GM10847 (cell line): Measurements from ENCODE around the gene IHH.

Experiments used
- POLR2A ChIP-seq: IDR thresholded peaks from 2 replicates; pipeline ENCODE4 v1.6.1; 2011; ENCODE audit not compliant: insufficient read length; ENCODE audit errors: extremely low read depth

The IHH gene

GRCh38 chr2:219032051-219032745 is 28.5 kb downstream of the IHH start:
- TF ChIP-seq POLR2A = no peak

- TF ChIP-seq POLR2A = no peak
These were observed 29.5 kb downstream of the IHH start for GRCh38 chr2:219031005-219031738.

DNA sequence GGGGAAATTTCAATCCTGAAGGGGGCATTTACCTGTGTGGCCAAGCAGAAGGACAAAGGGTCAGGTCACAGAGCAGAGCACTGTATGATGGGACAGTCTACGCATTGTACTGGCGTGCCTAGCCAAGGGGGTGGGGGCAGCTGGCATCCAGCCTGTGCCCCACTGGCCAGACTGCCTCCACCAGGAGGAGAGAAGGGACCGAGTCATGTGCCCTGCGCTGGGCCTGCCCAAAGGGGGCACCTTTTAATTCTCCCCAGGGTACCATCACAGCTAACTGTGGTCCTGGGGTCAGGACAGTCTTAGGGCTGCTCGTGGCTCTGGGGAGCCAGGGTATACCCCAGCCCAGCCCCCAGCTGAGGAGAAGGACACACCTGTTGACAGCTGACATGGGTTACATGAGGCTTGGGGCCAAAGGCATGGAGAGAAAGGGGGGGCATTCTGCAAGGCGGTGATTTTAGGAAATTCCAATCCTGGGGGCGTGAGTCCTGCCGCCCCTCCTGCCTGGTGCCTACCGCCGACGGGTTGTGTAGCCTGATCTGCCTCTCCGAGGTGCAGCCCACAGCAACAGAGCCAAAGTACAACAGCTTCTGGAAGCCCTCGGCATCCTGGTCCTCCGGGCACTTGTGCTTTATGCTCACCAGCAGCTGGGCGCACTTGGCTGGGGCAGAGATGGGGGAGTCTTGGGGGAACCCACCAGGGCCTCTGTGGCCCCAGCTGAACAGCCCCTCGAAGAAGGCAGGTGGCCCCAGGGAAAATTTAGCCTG is 30.4 kb downstream of the IHH start:
- TF ChIP-seq POLR2A = no peak

GRCh38 chr2:219029829-219030165 is 30.9 kb downstream of the IHH start:
- TF ChIP-seq POLR2A = no peak

DNA sequence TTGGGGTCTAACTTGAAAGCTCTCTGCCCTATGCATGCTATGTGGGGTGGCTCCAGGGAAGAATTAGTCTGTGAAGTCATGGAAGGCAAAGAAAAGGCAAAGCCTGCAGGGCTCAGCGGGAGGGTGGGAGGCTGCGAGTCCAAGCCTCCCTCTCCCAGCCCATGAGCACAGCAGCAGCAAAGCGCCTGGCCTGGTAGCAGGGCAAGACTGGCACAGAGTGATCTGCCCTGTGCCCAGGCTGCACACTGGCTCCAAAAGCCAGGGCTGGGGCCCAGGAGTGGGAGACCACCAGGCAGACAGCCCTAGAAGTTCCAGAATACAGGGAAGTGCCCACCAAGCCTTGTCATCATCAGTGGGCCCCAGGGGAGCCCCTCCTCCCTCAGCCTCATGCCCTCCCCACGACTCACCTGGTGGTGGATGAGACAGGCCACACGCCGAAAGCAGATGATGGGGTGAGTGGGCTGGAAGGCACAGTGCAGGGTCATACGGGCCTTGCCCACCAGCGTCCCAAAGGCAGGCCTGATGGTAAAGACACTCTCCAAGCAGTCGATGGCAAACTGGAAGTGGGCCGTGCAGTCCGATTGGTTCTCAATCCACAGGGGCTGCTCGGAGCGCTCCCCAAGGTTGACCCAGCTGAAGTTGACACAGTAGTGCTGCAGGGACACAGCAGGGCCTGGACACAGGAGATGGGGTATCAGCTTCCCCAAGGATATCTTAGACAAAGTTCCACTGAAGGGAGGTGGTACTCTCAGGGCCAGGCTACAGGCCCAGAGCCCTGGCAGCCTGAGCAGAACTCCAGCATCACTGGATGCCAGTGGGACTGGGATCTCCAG is 31.5 kb downstream of the IHH start:
- no peak for TF ChIP-seq POLR2A

DNA sequence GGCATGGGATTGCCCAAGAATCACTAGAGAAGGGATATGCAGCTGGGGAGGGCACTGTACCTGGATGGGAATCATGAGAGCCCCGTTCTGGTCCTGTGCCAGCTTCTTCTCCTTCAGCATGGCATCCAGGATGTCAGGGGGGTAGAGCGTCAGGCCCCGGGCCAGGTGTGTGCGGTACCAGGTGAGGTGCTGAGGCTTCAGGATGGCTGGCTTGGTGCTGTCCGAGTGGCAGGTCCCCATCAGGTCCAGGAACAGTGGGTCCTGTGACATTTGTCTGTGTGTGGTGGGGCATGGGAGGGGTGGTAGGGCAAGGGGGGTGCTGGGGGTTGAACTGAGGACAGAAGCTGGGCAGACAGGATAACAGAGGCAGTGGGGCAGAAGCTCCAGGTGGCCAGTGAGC is 32.6 kb downstream of the IHH start:
- TF ChIP-seq POLR2A = no peak

DNA sequence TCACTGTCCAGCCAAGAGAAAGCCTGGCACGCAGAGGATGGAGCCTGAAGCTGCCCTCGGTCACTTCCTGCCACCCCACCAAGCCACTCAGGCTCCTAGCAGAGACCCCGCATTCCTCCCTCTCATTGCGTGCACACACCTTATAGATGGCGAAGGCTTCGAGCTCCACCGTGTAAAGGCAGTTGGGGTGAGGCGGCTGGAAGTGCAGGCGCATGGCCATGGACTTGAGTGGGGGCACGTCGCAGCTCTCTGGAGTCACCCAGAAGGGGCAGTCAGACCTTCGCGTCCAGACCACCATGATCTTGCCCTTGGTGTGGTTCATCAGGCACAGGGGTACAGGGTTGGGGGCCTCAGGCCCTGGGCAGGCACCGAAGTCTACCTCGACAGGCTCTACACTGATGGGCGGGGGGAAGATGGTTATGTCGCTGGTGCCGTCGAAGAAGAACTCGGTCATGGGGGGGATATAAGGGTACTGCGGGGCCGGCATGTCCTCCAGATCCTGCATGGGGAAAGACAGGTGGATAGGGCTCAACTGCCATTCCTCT is 33.1 kb downstream of the IHH start:
- TF ChIP-seq POLR2A = no peak

DNA sequence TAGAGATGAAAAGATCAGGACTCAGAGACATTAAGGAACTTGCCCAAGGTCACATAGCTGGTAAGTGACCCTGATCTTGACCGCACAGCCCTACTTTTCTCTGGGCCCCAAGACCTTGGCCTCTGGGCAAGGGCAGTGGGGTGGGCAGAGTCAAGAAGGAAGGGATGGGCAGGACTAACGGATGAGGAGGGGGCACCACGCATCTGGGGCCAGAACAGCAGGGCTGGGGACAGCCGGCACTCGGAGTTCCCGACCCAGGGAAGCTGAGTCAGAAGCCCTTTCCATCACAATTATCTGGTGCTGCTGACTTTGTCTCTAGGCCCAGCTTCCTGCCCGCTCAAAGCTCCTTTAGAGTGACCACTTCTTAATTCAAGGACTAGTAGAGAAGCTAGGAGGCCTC is 33.8 kb downstream of the IHH start:
- TF ChIP-seq POLR2A = no peak

- TF ChIP-seq POLR2A = no peak
These were observed 34.8 kb downstream of the IHH start for GRCh38 chr2:219025637-219026585.

DNA sequence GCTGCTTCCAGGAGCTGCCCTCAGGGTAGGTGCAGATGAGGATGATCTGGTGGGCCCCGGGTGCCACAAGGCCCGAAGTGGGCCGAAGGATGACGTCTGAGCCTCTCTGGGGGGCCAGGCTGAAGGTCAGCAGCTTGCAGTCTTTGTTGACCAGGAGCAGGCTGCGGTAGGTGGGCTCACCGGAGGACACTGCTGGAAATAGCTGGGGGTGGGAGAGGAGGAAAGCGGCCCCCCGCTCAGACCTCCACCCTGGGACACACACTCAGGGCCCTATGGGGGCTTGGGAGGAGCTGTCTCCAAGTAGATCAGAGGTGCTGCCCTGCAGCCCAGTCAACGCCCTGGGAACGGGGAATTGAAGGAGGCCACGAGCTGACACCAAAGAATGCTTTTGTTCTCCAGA is 36.7 kb downstream of the IHH start:
- TF ChIP-seq POLR2A = no peak

- no peak for TF ChIP-seq POLR2A
These were observed 37.6 kb downstream of the IHH start for GRCh38 chr2:219023045-219023605.

DNA sequence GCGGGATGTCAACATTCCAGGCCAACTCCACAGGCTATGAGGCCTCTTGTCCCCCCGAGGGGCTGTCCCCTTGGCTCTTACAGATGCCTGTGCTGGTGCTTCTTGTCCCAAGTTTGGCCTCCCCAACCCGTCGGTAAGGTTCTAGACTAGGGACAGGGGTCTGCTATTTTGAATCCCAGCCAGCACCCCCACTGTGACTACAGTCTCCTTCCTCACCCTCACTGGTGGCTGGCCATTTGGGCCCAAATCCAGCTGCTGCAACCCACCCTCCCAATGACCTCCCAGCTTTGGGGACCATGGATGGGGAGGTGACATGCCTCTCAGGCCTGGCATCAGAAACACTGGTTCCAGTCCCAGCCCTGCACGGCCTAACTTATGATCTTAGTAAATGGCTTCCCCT is 38.1 kb downstream of the IHH start:
- no peak for TF ChIP-seq POLR2A

GRCh38 chr2:219022041-219022440 is 38.7 kb downstream of the IHH start:
- TF ChIP-seq POLR2A = no peak

GRCh38 chr2:219021591-219021990 is 39.1 kb downstream of the IHH start:
- no peak for TF ChIP-seq POLR2A
